Mucosa of stomach (tissue), 1 donor: ENCODE measurements around the gene MS4A14.
"Not testable (repeated sequence)": the region's sequence is repeated elsewhere in the genome, so short reads cannot be mapped to it uniquely, and the experiment has no call there.

Experiments used
- H3K27me3 ChIP-seq: one replicate; pipeline ENCODE4 v1.7.0; 2013; ENCODE audit warnings: mild to moderate bottlenecking, low read length; ENCODE audit not compliant: control insufficient read depth, insufficient read depth
- H3K36me3 ChIP-seq: one replicate; pipeline ENCODE4 v1.7.0; 2013; ENCODE audit warnings: low read length; ENCODE audit not compliant: control insufficient read depth, insufficient read depth
- H3K4me1 ChIP-seq: one replicate; pipeline ENCODE4 v1.7.0; 2013; ENCODE audit warnings: mild to moderate bottlenecking, low read length; ENCODE audit not compliant: control insufficient read depth, insufficient read depth
- H3K4me3 ChIP-seq: one replicate; pipeline ENCODE4 v1.7.0; 2013; ENCODE audit warnings: low read length
- H3K9ac ChIP-seq: one replicate; pipeline ENCODE4 v1.7.0; 2013; ENCODE audit warnings: mild to moderate bottlenecking, low read length, moderate library complexity
- H3K9me3 ChIP-seq: one replicate; pipeline ENCODE4 v1.7.0; 2013; ENCODE audit warnings: mild to moderate bottlenecking, low read length, moderate library complexity; ENCODE audit not compliant: control insufficient read depth
- donor health status: Pancreatic carcinoma.

Gene MS4A14

GRCh38 chr11:60394666-60395380, 1.4 kb upstream of the MS4A14 start:
- H3K4me1 ChIP-seq = no peaks in the 10 kb centered on the region
- no peaks in the 10 kb centered on the region for H3K9me3 ChIP-seq
- H3K4me3 ChIP-seq = no peak overlapping the region
- H3K27me3 ChIP-seq = no peaks in the 10 kb centered on the region
- no peaks in the 10 kb centered on the region for H3K36me3 ChIP-seq
- no peak overlapping the region for H3K9ac ChIP-seq

DNA sequence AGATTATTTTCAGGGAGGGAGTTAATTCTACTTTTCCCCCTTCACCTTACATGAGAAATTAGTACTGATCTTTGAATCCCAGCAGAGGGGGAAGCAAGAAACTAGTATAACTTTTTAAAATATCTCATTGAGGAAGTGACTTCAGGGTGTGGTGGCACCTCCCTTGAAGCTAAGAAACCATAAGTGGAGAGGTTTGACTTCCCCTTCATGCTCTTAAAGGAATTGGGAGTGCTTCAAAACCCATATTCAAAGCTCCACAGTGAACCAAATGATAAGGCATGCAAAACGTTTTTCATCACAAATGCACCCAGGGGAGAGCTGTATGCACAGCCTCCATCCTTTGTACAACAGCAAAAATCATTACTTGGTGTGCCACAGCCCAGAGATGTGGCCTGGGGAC, 540 bp downstream of the MS4A14 start:
- no peaks in the 10 kb centered on the region for H3K9me3 ChIP-seq
- H3K27me3 ChIP-seq = no peaks in the 10 kb centered on the region
- H3K9ac ChIP-seq = no peak overlapping the region
- no peak overlapping the region for H3K4me3 ChIP-seq
- no peaks in the 10 kb centered on the region for H3K36me3 ChIP-seq
- no peaks in the 10 kb centered on the region for H3K4me1 ChIP-seq

DNA sequence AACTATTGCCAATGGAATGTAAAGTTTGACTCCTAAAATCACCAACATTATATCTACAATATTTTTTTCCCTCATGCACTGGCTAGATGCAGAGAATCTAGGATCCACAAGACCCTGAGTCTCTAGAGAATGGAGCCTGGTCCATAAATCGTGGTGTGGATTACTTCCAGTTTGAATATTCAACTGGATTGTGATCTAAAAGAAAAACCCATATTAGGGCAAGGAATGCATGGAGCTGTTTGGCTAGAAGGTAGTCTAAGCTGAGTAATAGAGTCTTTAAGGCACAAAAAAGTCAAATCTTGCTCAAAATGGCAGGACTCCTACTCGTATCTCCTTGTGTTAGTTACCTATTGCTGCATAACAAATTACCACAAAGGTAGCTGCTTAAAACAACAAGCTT, 23.8 kb downstream of the MS4A14 start:
- no peaks in the 10 kb centered on the region for H3K27me3 ChIP-seq
- H3K36me3 ChIP-seq = no peaks in the 10 kb centered on the region
- H3K4me1 ChIP-seq = no peaks in the 10 kb centered on the region
- H3K9ac ChIP-seq = no peak overlapping the region
- no peak overlapping the region for H3K4me3 ChIP-seq
- no peaks in the 10 kb centered on the region for H3K9me3 ChIP-seq

DNA sequence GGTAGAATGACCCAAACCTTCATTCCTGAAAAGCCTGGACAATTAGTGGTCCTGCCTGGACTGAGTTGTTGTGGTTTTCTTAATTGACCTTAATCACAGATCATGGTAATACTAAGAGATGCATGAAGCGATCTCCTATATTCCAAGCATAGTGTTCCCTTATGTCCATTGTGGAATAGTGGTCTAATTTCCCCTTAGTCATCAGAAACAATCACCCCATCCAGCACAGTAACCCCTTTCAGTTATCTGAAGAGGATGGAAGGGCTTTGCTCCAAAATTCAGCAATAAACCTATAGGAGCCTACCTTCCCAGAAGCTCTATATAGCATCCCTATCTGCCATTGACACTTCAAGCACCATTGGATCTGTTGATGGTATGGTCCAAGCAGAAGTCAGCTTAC, 26.4 kb downstream of the MS4A14 start:
- Histone ChIP-seq H3K9me3 (no peaks in the 10 kb centered on the region), H3K9ac (no peak overlapping the region)

DNA sequence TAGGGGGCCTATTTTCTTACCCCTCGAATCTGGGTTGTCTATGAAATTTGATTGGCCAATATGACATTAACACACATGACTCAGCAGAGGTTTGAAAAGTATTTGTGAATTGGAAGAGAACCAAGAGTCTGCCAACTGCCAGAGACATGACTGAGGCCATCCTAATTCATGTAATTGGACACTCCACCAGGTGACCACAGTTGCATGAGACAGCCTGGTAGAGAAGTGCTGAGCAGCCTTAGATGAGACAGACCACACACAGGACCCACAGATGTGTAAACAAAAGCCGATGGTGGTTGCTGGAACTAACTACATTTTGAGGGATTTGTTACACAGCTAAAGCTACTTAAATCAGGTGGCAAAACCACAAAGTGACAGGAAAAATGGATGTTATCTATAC, 32.3 kb downstream of the MS4A14 start:
- no peak overlapping the region for H3K9ac ChIP-seq
- no peaks in the 10 kb centered on the region for H3K27me3 ChIP-seq
- no peaks in the 10 kb centered on the region for H3K4me1 ChIP-seq
- no peaks in the 10 kb centered on the region for H3K9me3 ChIP-seq
- H3K4me3 ChIP-seq = no peak overlapping the region
- H3K36me3 ChIP-seq = no peaks in the 10 kb centered on the region

More for the DNA sequence above, 26.4 kb downstream of the MS4A14 start:
- H3K4me3 ChIP-seq = no peak overlapping the region
- no peaks in the 10 kb centered on the region for H3K36me3 ChIP-seq
- H3K27me3 ChIP-seq = no peaks in the 10 kb centered on the region
- H3K4me1 ChIP-seq = no peaks in the 10 kb centered on the region

GRCh38 chr11:60429272-60429671, 33.0 kb downstream of the MS4A14 start, which contains the start of gene MS4A5:
TSS of gene MS4A5 (plus strand) at chr11:60429572. CDS start at chr11:60429675, 103 bp downstream.
- no peaks in the 10 kb centered on the region for H3K36me3 ChIP-seq
- H3K4me1 ChIP-seq = no peaks in the 10 kb centered on the region
- H3K9me3 ChIP-seq = no peaks in the 10 kb centered on the region
- no peaks in the 10 kb centered on the region for H3K27me3 ChIP-seq
- H3K9ac ChIP-seq = no peak within 1 kb of the TSS
- H3K4me3 ChIP-seq = no peak within 1 kb of the TSS

DNA sequence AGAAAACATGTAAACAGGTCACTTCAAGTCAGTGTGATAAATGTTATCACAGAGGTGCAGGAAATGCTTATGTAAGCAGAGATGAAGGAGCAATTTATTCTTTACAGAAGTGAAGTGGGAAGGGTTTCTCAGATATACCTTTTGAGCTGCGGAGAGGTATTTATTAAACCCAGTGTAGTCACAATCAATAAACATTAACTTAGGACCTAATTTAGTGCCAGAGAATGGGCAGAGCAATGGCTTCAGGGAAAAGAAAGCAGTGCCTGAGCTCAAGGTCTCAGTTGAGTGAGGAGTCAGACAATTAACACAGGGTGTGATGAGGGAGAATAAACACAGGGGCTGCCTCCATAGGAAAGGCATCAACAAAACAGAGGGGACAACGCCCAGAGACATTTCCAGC, 35.0 kb downstream of the MS4A14 start:
- no peaks in the 10 kb centered on the region for H3K9me3 ChIP-seq
- no peaks in the 10 kb centered on the region for H3K4me1 ChIP-seq
- no peaks in the 10 kb centered on the region for H3K27me3 ChIP-seq

DNA sequence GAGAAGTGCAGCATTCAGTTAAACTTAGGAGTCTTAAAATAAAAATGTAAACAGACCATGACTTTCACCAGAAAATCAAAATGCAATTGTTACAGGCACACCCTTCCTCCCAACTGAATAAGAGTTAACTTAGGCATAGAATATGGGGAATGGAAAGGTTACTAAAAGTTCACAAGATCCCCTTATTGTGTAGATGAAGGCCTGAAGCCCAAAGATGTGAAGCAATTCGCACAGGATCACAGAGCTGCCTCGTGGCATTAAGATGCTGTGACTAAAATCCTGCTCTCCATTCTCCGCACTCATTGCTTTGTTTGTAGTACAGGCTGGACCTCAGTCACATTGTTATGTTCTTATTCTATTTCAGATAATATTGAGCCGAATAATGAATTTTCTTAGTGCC, 37.1 kb downstream of the MS4A14 start:
- Histone ChIP-seq H3K36me3 (no peaks in the 10 kb centered on the region), H3K4me3 (no peak overlapping the region), H3K27me3 (no peaks in the 10 kb centered on the region), H3K9ac (no peak overlapping the region), H3K4me1 (no peaks in the 10 kb centered on the region), H3K9me3 (no peaks in the 10 kb centered on the region)

More for the DNA sequence above, 35.0 kb downstream of the MS4A14 start:
- Histone ChIP-seq H3K4me3 (no peak overlapping the region), H3K36me3 (no peaks in the 10 kb centered on the region), H3K9ac (no peak overlapping the region)

GRCh38 chr11:60447070-60447469, 50.8 kb downstream of the MS4A14 start:
- Histone ChIP-seq H3K9ac (no peak overlapping the region), H3K4me3 (no peak overlapping the region), H3K9me3 (no peaks in the 10 kb centered on the region)

GRCh38 chr11:60447846-60448245, 51.6 kb downstream of the MS4A14 start:
- Histone ChIP-seq H3K9me3 (no peaks in the 10 kb centered on the region), H3K27me3 (no peaks in the 10 kb centered on the region), H3K4me3 (no peak overlapping the region), H3K9ac (no peak overlapping the region), H3K36me3 (no peaks in the 10 kb centered on the region), H3K4me1 (no peaks in the 10 kb centered on the region)

More at GRCh38 chr11:60447070-60447469, 50.8 kb downstream of the MS4A14 start:
- no peaks in the 10 kb centered on the region for H3K4me1 ChIP-seq
- no peaks in the 10 kb centered on the region for H3K36me3 ChIP-seq
- H3K27me3 ChIP-seq = no peaks in the 10 kb centered on the region

DNA sequence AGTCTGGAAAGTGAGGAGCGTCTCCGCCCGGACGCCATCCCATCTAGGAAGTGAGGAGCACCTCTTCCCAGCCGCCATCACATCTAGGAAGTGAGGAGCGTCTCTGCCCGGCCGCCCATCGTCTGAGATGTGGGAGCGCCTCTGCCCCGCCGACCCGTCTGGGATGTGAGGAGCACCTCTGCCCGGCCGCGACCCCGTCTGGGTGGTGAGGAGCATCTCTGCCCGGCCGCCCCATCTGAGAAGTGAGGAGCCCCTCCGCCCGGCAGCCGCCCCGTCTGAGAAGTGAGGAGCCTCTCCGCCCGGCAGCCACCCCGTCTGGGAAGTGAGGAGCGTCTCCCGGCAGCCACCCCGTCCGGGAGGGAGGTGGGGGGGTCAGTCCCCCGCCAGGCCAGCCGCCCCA, 54.9 kb downstream of the MS4A14 start:
- not testable (repeated sequence) for H3K9ac ChIP-seq, H3K4me1 ChIP-seq, H3K9me3 ChIP-seq, H3K36me3 ChIP-seq, H3K27me3 ChIP-seq, H3K4me3 ChIP-seq

DNA sequence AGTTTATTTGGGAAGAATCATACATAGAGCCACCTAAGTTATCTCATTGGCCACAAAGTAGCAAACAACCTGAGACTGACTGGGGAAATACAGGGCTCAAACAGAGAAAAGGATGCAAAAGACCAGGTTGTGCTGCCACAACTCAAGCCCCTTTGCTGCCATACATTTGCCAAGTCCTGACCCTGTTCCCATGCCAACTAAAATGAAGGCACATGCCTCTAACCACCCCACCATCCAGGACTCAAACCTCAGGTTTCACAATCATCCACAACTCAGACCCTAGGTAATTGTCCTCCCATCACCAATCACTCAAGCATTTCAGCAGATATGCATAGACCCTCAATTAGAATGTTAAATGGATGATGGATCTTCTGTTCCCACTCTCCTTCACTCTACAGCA, 58.0 kb downstream of the MS4A14 start:
- H3K27me3 ChIP-seq = no peaks in the 10 kb centered on the region
- no peaks in the 10 kb centered on the region for H3K36me3 ChIP-seq
- H3K4me1 ChIP-seq = no peaks in the 10 kb centered on the region
- no peak overlapping the region for H3K4me3 ChIP-seq
- no peak overlapping the region for H3K9ac ChIP-seq
- no peaks in the 10 kb centered on the region for H3K9me3 ChIP-seq
